NCI-H2196 treated with DMSO at 0.1 percent for 48 hours (cell line): ENCODE results near the gene ALDH6A1.
"Not testable (repeated sequence)": the region's sequence is repeated elsewhere in the genome, so short reads cannot be mapped to it uniquely, and the experiment has no call there.

Source experiments
- DNase-seq: peaks from one replicate; lab custom pipeline; 2025; ENCODE audit not compliant: unreplicated experiment; lab: John Stamatoyannopoulos, UW

Gene ALDH6A1

GRCh38 chr14:74084277-74085046, at the start of gene ALDH6A1, which contains the start of gene LIN52:
Gene ALDH6A1 (minus strand): TSS chr14:74084453. CDS start chr14:74084394, 59 bp downstream.
Gene LIN52 (plus strand): TSS chr14:74084956. CDS start chr14:74084975, 19 bp downstream.
- DNase-seq, result peak; percentile 100

DNA sequence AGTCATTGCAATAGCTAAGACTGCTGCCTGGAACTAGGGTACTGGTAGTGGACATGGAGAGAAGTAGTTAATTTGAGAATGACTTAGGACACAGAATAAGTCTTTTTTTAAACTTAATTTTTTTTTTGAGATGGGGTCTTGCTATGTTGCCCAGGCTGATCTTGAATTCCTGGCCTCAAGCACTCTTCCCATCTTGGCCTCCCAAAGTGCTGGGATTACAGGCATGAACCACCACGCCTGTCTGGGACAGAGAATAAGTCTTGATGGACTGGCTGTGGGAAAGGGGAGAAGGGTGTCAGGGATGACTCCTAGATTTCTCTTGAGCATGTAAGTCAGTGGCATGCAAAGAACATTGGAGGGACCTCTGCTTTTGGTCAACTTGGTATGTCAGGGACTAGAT, 43.4 kb upstream of the ALDH6A1 start:
- DNase-seq, result no peak

DNA sequence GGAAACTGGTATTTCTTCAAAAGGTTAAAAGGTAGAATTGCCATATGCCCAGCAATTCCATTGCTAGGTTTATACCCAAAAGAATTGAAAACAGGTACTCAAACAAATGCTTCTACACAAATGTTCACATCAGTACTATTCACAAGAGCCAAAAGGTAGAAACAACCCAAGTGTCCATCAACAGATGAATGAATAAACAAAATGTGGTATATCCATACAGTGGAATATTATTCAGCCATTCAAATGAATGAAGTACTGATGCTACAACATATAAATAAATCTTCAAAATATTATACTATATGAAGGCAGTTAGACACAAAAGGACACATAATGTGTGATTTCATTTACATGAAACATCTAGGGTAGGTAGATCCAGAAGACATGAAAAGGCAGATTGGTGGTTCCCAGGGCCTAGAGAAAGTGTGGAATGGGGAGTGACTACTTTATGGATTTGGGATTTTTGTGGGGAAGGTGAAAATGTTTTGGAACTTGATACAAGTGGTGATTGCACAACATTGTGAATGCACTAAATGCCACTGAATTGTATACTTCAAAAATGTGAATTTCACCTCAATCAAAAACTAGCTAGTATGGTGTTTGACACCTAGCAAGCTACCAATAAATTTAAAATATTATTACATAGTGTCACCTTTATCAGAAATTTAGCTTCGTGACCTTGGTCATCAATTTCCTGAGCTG, 42.2 kb upstream of the ALDH6A1 start:
- no peak for DNase-seq

DNA sequence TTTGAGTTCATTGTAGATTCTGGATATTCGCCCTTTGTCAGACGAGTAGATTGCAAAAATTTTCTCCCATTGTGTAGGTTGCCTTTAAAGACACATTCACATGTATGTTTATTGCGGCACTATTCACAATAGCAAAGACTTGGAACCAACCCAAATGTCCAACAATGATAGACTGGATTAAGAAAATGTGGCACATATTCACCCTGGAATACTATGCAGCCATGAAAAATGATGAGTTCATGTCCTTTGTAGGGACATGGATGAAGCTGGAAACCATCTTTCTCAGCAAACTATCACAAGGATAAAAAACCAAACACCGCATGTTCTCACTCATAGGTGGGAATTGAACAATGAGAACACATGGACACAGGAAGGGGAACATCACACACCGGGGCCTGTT, 41.2 kb upstream of the ALDH6A1 start:
- DNase-seq, result not testable (repeated sequence)

- DNase-seq, result peak; percentile 34
Observed at GRCh38 chr14:74111395-74112216, 27.4 kb upstream of the ALDH6A1 start.

GRCh38 chr14:74109369-74109768, 25.1 kb upstream of the ALDH6A1 start:
- DNase-seq, result no peak

DNA sequence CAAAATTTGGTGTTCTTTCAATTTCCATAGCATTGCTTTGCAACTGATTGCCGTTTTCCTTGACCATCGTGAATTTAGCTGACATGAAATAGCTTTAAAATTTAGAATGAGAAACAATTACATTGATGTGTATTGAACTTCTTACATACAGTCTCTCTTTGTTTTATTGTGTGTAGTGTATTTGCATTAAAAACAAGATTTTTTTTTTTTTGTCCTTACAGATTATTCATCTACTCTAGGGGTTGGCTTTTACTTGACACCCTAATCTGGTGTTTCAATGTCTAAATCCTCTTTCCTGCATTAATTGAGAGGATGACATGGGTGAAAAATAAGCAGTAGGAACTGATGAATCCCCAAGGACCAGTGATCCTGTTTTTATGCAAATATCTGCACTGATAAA, 21.1 kb upstream of the ALDH6A1 start:
- no peak for DNase-seq

DNA sequence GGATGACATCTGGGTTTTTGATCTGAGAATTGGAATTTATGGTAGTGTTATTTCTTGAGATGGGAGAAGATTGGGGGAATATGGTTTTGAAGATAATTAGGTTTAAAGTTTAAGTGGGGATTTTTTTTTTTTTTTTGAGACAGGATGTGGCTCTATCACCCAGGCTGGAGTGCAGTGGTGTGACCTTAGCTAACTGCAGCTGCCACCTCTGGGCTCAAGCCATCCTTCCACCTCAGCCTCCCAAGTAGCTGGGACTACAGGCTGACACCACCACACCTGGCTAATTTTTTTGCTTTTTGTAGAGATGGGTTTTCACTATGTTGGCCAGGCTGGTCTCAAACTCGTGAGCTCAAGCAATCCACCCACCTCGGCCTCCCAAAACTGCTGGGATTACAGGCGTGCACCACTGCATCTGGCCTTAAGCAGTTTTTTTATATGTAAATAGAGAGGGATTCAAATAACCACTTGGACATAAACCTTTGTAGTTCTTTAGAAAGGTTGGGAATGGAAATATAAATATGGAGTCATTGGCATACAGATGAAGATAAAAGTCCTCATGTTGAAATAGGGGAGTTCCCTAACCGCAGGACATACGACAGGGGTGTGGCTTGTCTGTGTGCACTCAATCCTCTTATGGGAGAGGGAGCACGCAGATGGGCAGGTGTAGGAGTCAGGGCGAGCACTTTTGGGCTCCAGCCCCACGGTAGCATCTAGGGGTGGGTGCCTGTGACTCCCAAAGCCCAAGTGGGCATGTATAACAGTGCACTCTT, 5.2 kb upstream of the ALDH6A1 start:
- DNase-seq, result no peak

GRCh38 chr14:74085828-74086227, 1.6 kb upstream of the ALDH6A1 start:
- DNase-seq, result no peak

DNA sequence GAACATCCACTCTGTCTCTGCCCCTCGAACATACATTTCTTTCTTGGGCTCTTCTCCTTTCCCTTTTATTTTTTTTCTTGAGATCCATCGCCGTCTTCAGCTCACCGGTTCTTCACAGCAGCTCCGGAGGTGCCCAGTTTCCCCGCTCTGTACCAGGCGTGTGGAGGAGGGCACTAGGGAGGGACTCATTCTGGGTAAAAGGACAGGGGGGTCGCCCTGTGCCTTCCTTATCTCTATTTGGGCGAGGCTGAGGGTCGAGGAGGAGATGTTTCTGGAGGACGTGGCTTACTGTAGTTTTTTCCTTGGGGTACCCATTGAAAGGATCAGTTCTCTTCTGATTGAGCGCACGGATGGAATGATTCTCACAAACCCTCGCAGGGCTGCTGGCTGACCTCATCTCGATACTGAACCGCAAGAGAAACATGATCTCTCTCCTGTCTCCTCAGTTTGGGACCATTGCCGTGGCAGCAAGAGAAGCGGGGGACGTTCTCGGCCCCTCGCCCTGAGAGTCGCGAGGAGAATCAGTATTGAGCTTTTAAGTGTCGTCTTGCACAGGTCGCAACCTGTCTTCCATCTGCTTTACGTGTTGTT, 889 bp upstream of the ALDH6A1 start:
- no peak for DNase-seq

- DNase-seq, result no peak
Observed at GRCh38 chr14:74083784-74084276, 423 bp downstream of the ALDH6A1 start.

GRCh38 chr14:74083161-74083560, 1.1 kb downstream of the ALDH6A1 start:
- DNase-seq, result no peak

- no peak for DNase-seq
Observed at GRCh38 chr14:74081491-74081890, 2.8 kb downstream of the ALDH6A1 start.

GRCh38 chr14:74080820-74081460, 3.3 kb downstream of the ALDH6A1 start:
- DNase-seq, result no peak

GRCh38 chr14:74077401-74077800, 6.9 kb downstream of the ALDH6A1 start:
- no peak for DNase-seq

DNA sequence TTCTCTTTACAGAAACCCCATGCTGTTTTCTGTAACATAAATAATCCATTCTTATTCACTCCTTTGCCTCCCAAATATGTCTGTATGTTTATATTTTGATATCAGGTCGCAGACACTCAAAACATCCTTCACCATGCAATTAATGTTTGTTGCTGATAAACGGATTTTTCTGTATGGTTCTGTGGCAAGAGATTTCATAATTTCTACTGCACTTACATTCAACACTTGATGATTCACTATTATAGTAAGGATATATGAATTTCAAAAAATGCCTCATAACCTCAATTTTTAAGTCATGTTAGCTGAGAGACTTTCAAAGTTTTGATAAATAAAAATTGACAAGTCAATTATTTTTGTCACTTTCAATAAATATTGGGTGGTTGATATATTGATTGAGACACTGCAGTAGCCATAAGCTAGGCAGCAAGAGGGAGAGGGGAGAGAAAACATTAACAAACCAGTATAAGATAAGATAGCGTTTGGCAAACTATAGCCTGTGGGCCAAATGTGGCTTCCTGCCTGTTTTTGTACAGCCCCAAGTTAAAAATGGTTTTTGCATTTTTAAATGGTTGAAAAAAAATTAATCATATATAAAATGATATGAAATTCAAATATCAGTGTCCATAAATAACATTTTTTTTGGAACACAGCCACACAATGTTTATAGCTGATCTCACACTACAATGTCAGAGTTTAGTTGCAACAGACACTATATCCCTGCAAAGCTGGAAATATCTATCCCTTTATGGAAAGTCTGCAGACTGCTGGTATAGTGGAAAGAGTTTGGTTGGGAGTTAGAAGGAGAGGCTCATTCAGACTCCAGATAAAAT, 18.3 kb downstream of the ALDH6A1 start:
- no peak for DNase-seq

- no peak for DNase-seq
Observed at GRCh38 chr14:74064883-74065282, 19.4 kb downstream of the ALDH6A1 start.

- no peak for DNase-seq
Observed at GRCh38 chr14:74064426-74064825, 19.8 kb downstream of the ALDH6A1 start.

DNA sequence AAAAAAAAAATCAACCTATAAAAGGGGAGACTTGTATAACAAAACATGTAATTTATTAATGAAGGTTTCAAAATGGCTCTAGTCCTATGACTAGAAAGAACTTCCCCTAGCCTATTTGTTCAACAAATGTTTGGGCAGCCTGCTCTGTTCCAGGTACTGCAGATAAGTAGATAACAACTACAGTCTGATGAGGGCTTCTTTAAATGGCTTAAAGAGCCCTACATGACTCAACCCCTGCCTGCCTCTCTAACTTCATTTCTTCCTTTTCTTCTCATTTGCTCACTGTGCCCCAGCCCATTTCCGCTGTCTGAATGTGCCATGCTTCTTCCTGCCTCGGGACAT, 21.5 kb downstream of the ALDH6A1 start:
- DNase-seq, result no peak
